ENCODE data around the gene STH.
"Not testable (repeated sequence)": the region's sequence is repeated elsewhere in the genome, so short reads cannot be mapped to it uniquely, and the experiment has no call there.

Gene STH

GRCh38 chr17:46008591-46008990 lies 9.5 kb downstream of the STH start:
- DNase-seq, result no peak

DNA sequence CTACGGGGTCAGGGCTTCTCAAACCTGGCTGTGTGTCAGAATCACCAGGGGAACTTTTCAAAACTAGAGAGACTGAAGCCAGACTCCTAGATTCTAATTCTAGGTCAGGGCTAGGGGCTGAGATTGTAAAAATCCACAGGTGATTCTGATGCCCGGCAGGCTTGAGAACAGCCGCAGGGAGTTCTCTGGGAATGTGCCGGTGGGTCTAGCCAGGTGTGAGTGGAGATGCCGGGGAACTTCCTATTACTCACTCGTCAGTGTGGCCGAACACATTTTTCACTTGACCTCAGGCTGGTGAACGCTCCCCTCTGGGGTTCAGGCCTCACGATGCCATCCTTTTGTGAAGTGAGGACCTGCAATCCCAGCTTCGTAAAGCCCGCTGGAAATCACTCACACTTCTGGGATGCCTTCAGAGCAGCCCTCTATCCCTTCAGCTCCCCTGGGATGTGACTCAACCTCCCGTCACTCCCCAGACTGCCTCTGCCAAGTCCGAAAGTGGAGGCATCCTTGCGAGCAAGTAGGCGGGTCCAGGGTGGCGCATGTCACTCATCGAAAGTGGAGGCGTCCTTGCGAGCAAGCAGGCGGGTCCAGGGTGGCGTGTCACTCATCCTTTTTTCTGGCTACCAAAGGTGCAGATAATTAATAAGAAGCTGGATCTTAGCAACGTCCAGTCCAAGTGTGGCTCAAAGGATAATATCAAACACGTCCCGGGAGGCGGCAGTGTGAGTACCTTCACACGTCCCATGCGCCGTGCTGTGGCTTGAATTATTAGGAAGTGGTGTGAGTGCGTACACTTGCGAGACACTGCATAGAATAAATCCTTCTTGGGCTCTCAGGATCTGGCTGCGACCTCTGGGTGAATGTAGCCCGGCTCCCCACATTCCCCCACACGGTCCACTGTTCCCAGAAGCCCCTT lies 10.9 kb downstream of the STH start:
- DNase-seq, result no peak

DNA sequence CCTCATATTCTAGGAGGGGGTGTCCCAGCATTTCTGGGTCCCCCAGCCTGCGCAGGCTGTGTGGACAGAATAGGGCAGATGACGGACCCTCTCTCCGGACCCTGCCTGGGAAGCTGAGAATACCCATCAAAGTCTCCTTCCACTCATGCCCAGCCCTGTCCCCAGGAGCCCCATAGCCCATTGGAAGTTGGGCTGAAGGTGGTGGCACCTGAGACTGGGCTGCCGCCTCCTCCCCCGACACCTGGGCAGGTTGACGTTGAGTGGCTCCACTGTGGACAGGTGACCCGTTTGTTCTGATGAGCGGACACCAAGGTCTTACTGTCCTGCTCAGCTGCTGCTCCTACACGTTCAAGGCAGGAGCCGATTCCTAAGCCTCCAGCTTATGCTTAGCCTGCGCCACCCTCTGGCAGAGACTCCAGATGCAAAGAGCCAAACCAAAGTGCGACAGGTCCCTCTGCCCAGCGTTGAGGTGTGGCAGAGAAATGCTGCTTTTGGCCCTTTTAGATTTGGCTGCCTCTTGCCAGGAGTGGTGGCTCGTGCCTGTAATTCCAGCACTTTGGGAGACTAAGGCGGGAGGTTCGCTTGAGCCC lies 11.6 kb downstream of the STH start:
- DNase-seq, result no peak

GRCh38 chr17:46011711-46012505 lies 12.9 kb downstream of the STH start:
- no peak for DNase-seq

DNA sequence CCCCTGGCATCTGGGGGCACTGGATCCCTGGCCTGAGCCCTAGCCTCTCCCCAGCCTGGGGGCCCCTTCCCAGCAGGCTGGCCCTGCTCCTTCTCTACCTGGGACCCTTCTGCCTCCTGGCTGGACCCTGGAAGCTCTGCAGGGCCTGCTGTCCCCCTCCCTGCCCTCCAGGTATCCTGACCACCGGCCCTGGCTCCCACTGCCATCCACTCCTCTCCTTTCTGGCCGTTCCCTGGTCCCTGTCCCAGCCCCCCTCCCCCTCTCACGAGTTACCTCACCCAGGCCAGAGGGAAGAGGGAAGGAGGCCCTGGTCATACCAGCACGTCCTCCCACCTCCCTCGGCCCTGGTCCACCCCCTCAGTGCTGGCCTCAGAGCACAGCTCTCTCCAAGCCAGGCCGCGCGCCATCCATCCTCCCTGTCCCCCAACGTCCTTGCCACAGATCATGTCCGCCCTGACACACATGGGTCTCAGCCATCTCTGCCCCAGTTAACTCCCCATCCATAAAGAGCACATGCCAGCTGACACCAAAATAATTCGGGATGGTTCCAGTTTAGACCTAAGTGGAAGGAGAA lies 13.5 kb downstream of the STH start:
- DNase-seq, result no peak

DNA sequence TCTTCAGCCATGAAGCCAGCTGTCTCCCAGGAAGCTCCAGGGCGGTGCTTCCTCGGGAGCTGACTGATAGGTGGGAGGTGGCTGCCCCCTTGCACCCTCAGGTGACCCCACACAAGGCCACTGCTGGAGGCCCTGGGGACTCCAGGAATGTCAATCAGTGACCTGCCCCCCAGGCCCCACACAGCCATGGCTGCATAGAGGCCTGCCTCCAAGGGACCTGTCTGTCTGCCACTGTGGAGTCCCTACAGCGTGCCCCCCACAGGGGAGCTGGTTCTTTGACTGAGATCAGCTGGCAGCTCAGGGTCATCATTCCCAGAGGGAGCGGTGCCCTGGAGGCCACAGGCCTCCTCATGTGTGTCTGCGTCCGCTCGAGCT lies 14.1 kb downstream of the STH start:
- no peak for DNase-seq

DNA sequence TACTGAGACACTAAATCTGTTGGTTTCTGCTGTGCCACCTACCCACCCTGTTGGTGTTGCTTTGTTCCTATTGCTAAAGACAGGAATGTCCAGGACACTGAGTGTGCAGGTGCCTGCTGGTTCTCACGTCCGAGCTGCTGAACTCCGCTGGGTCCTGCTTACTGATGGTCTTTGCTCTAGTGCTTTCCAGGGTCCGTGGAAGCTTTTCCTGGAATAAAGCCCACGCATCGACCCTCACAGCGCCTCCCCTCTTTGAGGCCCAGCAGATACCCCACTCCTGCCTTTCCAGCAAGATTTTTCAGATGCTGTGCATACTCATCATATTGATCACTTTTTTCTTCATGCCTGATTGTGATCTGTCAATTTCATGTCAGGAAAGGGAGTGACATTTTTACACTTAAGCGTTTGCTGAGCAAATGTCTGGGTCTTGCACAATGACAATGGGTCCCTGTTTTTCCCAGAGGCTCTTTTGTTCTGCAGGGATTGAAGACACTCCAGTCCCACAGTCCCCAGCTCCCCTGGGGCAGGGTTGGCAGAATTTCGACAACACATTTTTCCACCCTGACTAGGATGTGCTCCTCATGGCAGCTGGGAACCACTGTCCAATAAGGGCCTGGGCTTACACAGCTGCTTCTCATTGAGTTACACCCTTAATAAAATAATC lies 14.6 kb downstream of the STH start:
- no peak for DNase-seq

GRCh38 chr17:46019408-46019925 lies 20.4 kb downstream of the STH start:
- not testable (repeated sequence) for DNase-seq

- peak; percentile 51 for DNase-seq
These were observed 21.1 kb downstream of the STH start for GRCh38 chr17:46020023-46020761.

GRCh38 chr17:46020998-46021397 lies 21.9 kb downstream of the STH start:
- DNase-seq, result no peak

GRCh38 chr17:46023366-46023765 lies 24.3 kb downstream of the STH start:
- DNase-seq, result not testable (repeated sequence)

GRCh38 chr17:46023783-46024388 lies 24.8 kb downstream of the STH start:
- no peak for DNase-seq

DNA sequence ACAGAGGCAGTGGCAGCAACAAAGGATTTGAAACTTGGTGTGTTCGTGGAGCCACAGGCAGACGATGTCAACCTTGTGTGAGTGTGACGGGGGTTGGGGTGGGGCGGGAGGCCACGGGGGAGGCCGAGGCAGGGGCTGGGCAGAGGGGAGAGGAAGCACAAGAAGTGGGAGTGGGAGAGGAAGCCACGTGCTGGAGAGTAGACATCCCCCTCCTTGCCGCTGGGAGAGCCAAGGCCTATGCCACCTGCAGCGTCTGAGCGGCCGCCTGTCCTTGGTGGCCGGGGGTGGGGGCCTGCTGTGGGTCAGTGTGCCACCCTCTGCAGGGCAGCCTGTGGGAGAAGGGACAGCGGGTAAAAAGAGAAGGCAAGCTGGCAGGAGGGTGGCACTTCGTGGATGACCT lies 25.5 kb downstream of the STH start:
- no peak for DNase-seq

GRCh38 chr17:46025060-46025459 lies 26.0 kb downstream of the STH start:
- DNase-seq, result no peak

DNA sequence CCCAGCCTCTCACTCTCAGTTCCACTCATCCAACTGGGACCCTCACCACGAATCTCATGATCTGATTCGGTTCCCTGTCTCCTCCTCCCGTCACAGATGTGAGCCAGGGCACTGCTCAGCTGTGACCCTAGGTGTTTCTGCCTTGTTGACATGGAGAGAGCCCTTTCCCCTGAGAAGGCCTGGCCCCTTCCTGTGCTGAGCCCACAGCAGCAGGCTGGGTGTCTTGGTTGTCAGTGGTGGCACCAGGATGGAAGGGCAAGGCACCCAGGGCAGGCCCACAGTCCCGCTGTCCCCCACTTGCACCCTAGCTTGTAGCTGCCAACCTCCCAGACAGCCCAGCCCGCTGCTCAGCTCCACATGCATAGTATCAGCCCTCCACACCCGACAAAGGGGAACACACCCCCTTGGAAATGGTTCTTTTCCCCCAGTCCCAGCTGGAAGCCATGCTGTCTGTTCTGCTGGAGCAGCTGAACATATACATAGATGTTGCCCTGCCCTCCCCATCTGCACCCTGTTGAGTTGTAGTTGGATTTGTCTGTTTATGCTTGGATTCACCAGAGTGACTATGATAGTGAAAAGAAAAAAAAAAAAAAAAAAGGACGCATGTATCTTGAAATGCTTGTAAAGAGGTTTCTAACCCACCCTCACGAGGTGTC lies 26.6 kb downstream of the STH start:
- DNase-seq, result no peak

DNA sequence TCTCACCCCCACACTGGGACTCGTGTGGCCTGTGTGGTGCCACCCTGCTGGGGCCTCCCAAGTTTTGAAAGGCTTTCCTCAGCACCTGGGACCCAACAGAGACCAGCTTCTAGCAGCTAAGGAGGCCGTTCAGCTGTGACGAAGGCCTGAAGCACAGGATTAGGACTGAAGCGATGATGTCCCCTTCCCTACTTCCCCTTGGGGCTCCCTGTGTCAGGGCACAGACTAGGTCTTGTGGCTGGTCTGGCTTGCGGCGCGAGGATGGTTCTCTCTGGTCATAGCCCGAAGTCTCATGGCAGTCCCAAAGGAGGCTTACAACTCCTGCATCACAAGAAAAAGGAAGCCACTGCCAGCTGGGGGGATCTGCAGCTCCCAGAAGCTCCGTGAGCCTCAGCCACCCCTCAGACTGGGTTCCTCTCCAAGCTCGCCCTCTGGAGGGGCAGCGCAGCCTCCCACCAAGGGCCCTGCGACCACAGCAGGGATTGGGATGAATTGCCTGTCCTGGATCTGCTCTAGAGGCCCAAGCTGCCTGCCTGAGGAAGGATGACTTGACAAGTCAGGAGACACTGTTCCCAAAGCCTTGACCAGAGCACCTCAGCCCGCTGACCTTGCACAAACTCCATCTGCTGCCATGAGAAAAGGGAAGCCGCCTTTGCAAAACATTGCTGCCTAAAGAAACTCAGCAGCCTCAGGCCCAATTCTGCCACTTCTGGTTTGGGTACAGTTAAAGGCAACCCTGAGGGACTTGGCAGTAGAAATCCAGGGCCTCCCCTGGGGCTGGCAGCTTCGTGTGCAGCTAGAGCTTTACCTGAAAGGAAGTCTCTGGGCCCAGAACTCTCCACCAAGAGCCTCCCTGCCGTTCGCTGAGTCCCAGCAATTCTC lies 27.4 kb downstream of the STH start:
- DNase-seq, result no peak

DNA sequence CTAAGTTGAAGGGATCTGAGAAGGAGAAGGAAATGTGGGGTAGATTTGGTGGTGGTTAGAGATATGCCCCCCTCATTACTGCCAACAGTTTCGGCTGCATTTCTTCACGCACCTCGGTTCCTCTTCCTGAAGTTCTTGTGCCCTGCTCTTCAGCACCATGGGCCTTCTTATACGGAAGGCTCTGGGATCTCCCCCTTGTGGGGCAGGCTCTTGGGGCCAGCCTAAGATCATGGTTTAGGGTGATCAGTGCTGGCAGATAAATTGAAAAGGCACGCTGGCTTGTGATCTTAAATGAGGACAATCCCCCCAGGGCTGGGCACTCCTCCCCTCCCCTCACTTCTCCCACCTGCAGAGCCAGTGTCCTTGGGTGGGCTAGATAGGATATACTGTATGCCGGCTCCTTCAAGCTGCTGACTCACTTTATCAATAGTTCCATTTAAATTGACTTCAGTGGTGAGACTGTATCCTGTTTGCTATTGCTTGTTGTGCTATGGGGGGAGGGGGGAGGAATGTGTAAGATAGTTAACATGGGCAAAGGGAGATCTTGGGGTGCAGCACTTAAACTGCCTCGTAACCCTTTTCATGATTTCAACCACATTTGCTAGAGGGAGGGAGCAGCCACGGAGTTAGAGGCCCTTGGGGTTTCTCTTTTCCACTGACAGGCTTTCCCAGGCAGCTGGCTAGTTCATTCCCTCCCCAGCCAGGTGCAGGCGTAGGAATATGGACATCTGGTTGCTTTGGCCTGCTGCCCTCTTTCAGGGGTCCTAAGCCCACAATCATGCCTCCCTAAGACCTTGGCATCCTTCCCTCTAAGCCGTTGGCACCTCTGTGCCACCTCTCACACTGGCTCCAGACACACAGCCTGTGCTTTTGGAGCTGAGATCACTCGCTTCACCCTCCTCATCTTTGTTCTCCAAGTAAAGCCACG lies 28.3 kb downstream of the STH start:
- DNase-seq, result no peak

GRCh38 chr17:46027976-46028325 lies 28.9 kb downstream of the STH start:
- DNase-seq, result no peak

DNA sequence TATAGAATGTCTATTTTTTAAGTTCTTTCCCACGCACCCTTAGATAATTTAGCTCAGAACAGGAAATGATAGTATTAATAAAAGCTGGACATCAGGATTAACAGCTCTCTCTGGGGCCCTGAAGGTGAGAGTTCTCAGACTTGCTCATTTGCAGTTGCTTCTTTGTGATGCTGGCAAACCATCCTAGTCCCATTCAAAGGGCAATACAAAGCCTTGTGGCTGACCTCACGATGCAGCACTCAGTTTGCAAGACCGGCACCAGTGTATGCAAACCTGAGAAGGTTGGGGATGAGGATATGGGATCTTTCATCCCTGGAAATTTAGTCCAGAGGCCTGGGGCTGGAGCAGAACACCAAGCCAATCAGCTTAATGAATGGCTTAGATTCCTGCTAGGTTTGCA lies 29.3 kb downstream of the STH start:
- no peak for DNase-seq
